Peyer's patch (tissue), 4 donors: Measurements from ENCODE around the gene MPPED2. TPM values are rescaled to one million over a fixed set of nuclear protein-coding genes. Genes with fewer than 3 reads are reported as not detected.

Experiments used
- DNase-seq, 3 donors: peaks; one replicate each; pipeline ENCODE4 v3.0.0-alpha.2; 2017 to 2019
- H3K27ac ChIP-seq, 4 donors: fragments of 200-600 bp; sonication (generic); one replicate each; pipeline ENCODE4 v1.5.1; 2016 to 2019
- H3K27me3 ChIP-seq, 2 donors: fragments of 200-600 bp; sonication (generic); one replicate each; pipeline ENCODE4 v1.5.1; 2019
- H3K36me3 ChIP-seq, 3 donors: fragments of 200-600 bp; sonication (generic); one replicate each; pipeline ENCODE4 v1.5.1; 2016 to 2019
- H3K4me1 ChIP-seq, 4 donors: fragments of 200-600 bp; sonication (generic); one replicate each; pipeline ENCODE4 v1.5.1; 2016 to 2019
- H3K4me3 ChIP-seq, 4 donors: fragments of 200-600 bp; sonication (generic); 1 replicate in 3 of 4; 2 replicates in 1 of 4; pipeline ENCODE4 v1.5.1; 2016 to 2019; ENCODE audit warnings: mild to moderate bottlenecking in 1 of 4
- H3K9me3 ChIP-seq, 4 donors: fragments of 200-600 bp; sonication (generic); one replicate each; pipeline ENCODE4 v1.5.1; 2016 to 2019; ENCODE audit warnings: mild to moderate bottlenecking in 1 of 4
- CTCF ChIP-seq, 6 experiments: fragments of 450-650 bp in 4 of 6; fragments of 200-600 bp in 2 of 6; sonication (generic) in 1 of 6; IDR thresholded peaks; one replicate each; pipeline ENCODE4 v1.5.1; 2017 to 2019; ENCODE audit warnings: antibody characterized with exemption in 6 of 6, mild to moderate bottlenecking in 3 of 6, moderate library complexity in 1 of 6
- POLR2A ChIP-seq, 2 donors: fragments of 450-650 bp; IDR thresholded peaks; one replicate each; pipeline ENCODE4 v1.5.1; 2017; ENCODE audit warnings: antibody characterized with exemption in 2 of 2, mild to moderate bottlenecking in 2 of 2, moderate library complexity in 2 of 2
- total RNA-seq, 4 donors: library from RNA; depleted of rRNA; stranded (reverse); fragments of >200 nt; gene quantifications; one replicate each; pipeline ENCODE4 v1.1.0, GENCODE V29; 2016

MPPED2 gene
- total RNA-seq, 4 donors from 2014 or later = 1.5 TPM; not detected in 3

- DNase-seq = no peak
- Histone ChIP-seq H3K27ac (no peak overlapping the region), H3K4me3 (no peak overlapping the region), H3K9me3 (no peaks in the 10 kb centered on the region), H3K36me3 (no peaks in the 10 kb centered on the region), H3K4me1 (no peaks in the 10 kb centered on the region), H3K27me3 (no peaks in the 10 kb centered on the region)
- TF ChIP-seq POLR2A (IDR thresholded peaks at IDR 0.05) (no peak), CTCF (IDR thresholded peaks at IDR 0.05) (no peak)
These were observed 36.1 kb downstream of the MPPED2 start for GRCh38 chr11:30550022-30550542.

- no peak for DNase-seq
- H3K9me3 ChIP-seq = no peaks in the 10 kb centered on the region
- TF ChIP-seq POLR2A (IDR thresholded peaks at IDR 0.05) (no peak), CTCF (IDR thresholded peaks at IDR 0.05) (no peak)
- H3K4me3 ChIP-seq = no peak overlapping the region
- no peaks in the 10 kb centered on the region for H3K27me3 ChIP-seq
- no peaks in the 10 kb centered on the region for H3K36me3 ChIP-seq
- no peak overlapping the region for H3K27ac ChIP-seq
- H3K4me1 ChIP-seq = no peaks in the 10 kb centered on the region
These were observed 36.6 kb downstream of the MPPED2 start for GRCh38 chr11:30549565-30549964.

GRCh38 chr11:30546334-30546733 is 39.8 kb downstream of the MPPED2 start:
- no peaks in the 10 kb centered on the region for H3K4me1 ChIP-seq
- H3K36me3 ChIP-seq = no peaks in the 10 kb centered on the region
- no peaks in the 10 kb centered on the region for H3K27me3 ChIP-seq
- no peaks in the 10 kb centered on the region for H3K9me3 ChIP-seq
- H3K27ac ChIP-seq = no peak overlapping the region
- H3K4me3 ChIP-seq = no peak overlapping the region
- no peak for DNase-seq
- TF ChIP-seq POLR2A (IDR thresholded peaks at IDR 0.05) = no peak
- TF ChIP-seq CTCF (IDR thresholded peaks at IDR 0.05) = no peak

GRCh38 chr11:30545507-30545906 is 40.6 kb downstream of the MPPED2 start:
- Histone ChIP-seq H3K4me1 (no peaks in the 10 kb centered on the region), H3K27me3 (no peaks in the 10 kb centered on the region), H3K9me3 (no peaks in the 10 kb centered on the region), H3K4me3 (no peak overlapping the region), H3K36me3 (no peaks in the 10 kb centered on the region), H3K27ac (no peak overlapping the region)
- DNase-seq = no peak
- TF ChIP-seq CTCF (IDR thresholded peaks at IDR 0.05) (no peak), POLR2A (IDR thresholded peaks at IDR 0.05) (no peak)

- no peaks in the 10 kb centered on the region for H3K4me1 ChIP-seq
- no peaks in the 10 kb centered on the region for H3K9me3 ChIP-seq
- no peak overlapping the region for H3K4me3 ChIP-seq
- no peaks in the 10 kb centered on the region for H3K27me3 ChIP-seq
- no peak overlapping the region for H3K27ac ChIP-seq
- no peak for TF ChIP-seq POLR2A (IDR thresholded peaks at IDR 0.05)
- TF ChIP-seq CTCF (IDR thresholded peaks at IDR 0.05) = no peak
- no peaks in the 10 kb centered on the region for H3K36me3 ChIP-seq
- DNase-seq = no peak
These were observed 43.1 kb downstream of the MPPED2 start for GRCh38 chr11:30543066-30543465.

GRCh38 chr11:30540781-30541180 is 45.4 kb downstream of the MPPED2 start:
- Histone ChIP-seq H3K36me3 (no peaks in the 10 kb centered on the region), H3K4me1 (no peaks in the 10 kb centered on the region), H3K9me3 (no peaks in the 10 kb centered on the region), H3K27ac (no peak overlapping the region), H3K4me3 (no peak overlapping the region), H3K27me3 (no peaks in the 10 kb centered on the region)
- TF ChIP-seq CTCF (IDR thresholded peaks at IDR 0.05) (no peak), POLR2A (IDR thresholded peaks at IDR 0.05) (no peak)
- DNase-seq = no peak
